ENCODE results near the gene CPNE8.

The CPNE8 gene

DNA sequence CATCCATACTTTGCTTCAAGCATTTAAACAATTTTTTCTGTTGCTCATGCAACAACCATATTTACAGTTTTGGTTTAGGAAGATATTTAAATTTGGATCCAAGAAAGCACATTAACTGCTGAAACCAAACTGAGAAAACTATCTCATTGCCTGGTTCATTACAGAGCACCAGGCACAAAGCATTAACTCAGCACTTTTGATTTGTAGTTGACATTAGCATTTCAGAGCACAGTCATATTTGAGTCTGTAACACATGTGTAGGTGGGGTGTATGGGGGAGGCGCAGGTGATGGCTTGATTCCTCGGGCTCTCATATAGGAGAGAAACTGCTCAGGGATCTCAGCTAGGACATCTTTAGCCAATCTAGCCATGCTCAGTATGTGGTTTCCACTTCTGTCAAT lies 251.7 kb downstream of the CPNE8 start:
- in situ Hi-C loops (cut with MboI; ENCODE audit: low sequenced_read_pairs) = no loop called here

GRCh38 chr12:38648813-38649212 lies 256.6 kb downstream of the CPNE8 start:
- in situ Hi-C loops (cut with MboI; ENCODE audit: low sequenced_read_pairs) = no loop called here

- in situ Hi-C loops (cut with MboI; ENCODE audit: low sequenced_read_pairs) = no loop called here
Observed at GRCh38 chr12:38646146-38646545, 259.2 kb downstream of the CPNE8 start.

DNA sequence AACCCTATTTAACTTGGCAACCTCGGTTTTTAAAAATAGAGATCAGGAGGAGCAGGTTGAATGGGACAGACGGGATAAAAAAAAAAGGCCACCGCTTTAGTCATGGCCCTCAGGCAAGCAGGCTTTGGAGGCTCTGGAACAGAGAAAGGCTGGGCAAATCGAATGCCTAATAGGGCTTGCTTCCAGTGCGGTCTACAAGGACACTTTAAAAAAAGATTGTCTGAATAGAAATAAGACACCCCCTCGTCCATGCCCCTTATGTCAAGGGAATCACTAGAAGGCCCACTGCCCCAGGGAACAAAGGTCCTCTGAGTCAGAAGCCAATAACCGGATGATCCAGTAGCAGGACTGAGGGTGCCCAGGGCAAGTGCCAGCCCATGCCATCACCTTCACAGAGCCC lies 265.8 kb downstream of the CPNE8 start:
- in situ Hi-C loops (cut with MboI; ENCODE audit: low sequenced_read_pairs) = no loop called here

- in situ Hi-C loops (cut with MboI; ENCODE audit: low sequenced_read_pairs) = no loop called here
Observed at GRCh38 chr12:38638401-38638800, 267.0 kb downstream of the CPNE8 start.

DNA sequence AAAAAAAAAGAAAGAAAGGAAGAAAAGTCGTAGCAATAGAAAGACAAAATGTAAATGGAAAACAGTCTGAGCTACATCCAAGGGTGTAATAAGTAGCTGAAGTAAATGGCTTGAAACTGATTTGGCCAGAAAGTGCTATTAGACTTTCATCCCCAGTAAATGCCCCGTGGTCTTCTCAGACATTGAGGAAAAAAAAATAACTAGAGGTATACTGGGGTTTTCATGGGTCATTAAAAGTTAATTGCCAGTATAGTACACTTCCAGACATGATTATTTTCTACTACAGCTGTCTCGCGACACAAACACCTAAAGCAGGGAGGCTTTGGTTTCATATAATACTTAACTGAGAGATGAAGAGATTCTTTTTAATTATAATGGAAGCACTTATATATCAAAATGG lies 271.9 kb downstream of the CPNE8 start:
- in situ Hi-C loops (cut with MboI; ENCODE audit: low sequenced_read_pairs) = no loop called here

GRCh38 chr12:38629064-38629463 lies 276.3 kb downstream of the CPNE8 start:
- in situ Hi-C loops (cut with MboI; ENCODE audit: low sequenced_read_pairs) = no loop called here

DNA sequence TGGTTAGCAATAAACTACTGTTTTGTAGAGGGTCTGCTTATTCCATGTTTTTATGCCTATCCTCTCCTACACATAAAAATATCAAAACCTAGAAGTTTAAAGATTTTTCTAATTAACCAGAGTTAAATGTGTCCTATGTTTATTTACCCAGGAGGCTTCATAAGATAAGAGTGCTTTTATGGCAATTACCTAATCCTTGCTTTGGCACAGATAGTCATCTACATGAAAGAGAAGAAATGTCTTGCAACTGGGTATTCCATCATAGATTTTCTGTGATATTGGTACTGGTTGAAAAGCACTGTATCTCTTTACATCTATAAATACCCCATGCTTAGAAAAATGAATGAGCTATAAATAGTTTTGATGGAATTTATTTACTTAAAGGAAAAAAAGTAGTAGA lies 277.1 kb downstream of the CPNE8 start:
- in situ Hi-C loops (cut with MboI; ENCODE audit: low sequenced_read_pairs) = no loop called here

- in situ Hi-C loops (cut with MboI; ENCODE audit: low sequenced_read_pairs) = no loop called here
Observed at GRCh38 chr12:38625306-38625705, 280.1 kb downstream of the CPNE8 start.

DNA sequence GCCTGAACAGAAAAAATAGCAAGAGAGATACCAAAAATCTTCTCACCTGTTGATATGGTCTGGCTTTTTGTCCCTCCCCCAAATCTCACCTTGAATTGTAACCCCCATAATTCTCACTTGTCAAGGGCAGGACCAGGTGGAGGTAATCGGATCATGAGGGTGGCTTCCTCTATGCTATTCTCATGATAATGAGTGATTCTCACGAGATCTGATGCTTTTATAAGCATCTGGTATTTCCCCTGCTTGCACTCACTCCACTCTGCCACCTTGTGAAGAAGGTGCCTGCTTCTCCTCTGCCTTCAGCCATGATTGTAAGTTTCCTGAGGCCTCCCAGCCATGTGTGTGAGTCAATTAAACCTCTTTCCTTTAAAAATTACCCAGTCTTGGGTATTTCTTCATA lies 291.2 kb downstream of the CPNE8 start:
- in situ Hi-C loops (cut with MboI; ENCODE audit: low sequenced_read_pairs) = no loop called here

DNA sequence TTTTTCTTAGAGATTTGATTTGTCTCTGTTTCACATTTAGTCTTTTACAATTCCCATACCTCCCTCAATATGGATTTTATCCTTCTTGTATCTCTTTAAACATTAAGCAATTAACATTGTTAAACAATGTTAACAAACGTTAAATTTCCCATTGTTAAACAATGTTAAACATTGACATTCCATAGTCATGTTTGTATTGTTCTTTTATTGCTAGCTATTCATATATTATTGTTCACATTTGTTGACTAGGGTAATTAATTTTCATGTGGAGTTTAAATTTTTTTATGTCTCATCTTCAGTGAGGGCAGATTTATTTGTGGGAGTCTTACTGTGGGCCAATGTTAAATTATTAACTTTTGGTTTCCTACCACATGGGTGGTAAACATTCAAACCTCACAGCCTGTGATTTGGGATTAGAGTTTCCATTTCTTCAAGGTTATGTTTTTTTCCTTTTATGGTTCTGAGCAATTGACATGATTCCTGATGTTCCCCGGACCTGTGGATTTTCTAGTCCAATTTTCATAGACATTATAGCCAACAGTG lies 294.5 kb downstream of the CPNE8 start:
- in situ Hi-C loops (cut with MboI; ENCODE audit: low sequenced_read_pairs) = no loop called here

GRCh38 chr12:38607295-38607694 lies 298.1 kb downstream of the CPNE8 start:
- in situ Hi-C loops (cut with MboI; ENCODE audit: low sequenced_read_pairs) = no loop called here
